Central memory CD4-positive, alpha-beta T cell (primary cell): ENCODE results near the gene NEDD8.
"Not testable (repeated sequence)": the region's sequence is repeated elsewhere in the genome, so short reads cannot be mapped to it uniquely, and the experiment has no call there.

Source experiments
- DNase-seq: peaks from one replicate; pipeline ENCODE4 v3.0.0; 2022

NEDD8 gene

GRCh38 chr14:24246765-24247212, 14.6 kb upstream of the NEDD8 start:
- peak; percentile 37 for DNase-seq

GRCh38 chr14:24245350-24245749, 13.2 kb upstream of the NEDD8 start:
- DNase-seq, result not testable (repeated sequence)

GRCh38 chr14:24243336-24243836, 11.2 kb upstream of the NEDD8 start:
- DNase-seq, result no peak

GRCh38 chr14:24241829-24242443, 9.8 kb upstream of the NEDD8 start:
- peak; percentile 95 for DNase-seq

- DNase-seq, result no peak
Measured at GRCh38 chr14:24240110-24240918, 8.1 kb upstream of the NEDD8 start.

- DNase-seq, result no peak
Measured at GRCh38 chr14:24238527-24239037, 6.4 kb upstream of the NEDD8 start.

- no peak for DNase-seq
Measured at GRCh38 chr14:24238123-24238522, 6.0 kb upstream of the NEDD8 start.

GRCh38 chr14:24237463-24237955, 5.3 kb upstream of the NEDD8 start:
- no peak for DNase-seq

GRCh38 chr14:24236689-24237462, 4.7 kb upstream of the NEDD8 start:
- DNase-seq, result no peak

- DNase-seq, result no peak
Measured at GRCh38 chr14:24235804-24236688, 3.9 kb upstream of the NEDD8 start.

- DNase-seq, result no peak
Measured at GRCh38 chr14:24234095-24235005, 2.2 kb upstream of the NEDD8 start.

GRCh38 chr14:24233538-24233866, 1.3 kb upstream of the NEDD8 start:
- no peak for DNase-seq

- no peak for DNase-seq
Measured at GRCh38 chr14:24232645-24233537, 724 bp upstream of the NEDD8 start, which contains the start of gene GMPR2. GMPR2 (plus strand) TSS chr14:24232929; CDS start chr14:24233254, 325 bp downstream.

- peak; percentile 30 for DNase-seq
Measured at GRCh38 chr14:24231263-24232120, 675 bp downstream of the NEDD8 start.

GRCh38 chr14:24228902-24229301, 3.3 kb downstream of the NEDD8 start:
- no peak for DNase-seq

GRCh38 chr14:24226473-24226872, 5.7 kb downstream of the NEDD8 start:
- no peak for DNase-seq

GRCh38 chr14:24224618-24225071, 7.5 kb downstream of the NEDD8 start:
- no peak for DNase-seq

GRCh38 chr14:24222987-24223386, 9.2 kb downstream of the NEDD8 start:
- DNase-seq, result not testable (repeated sequence)

GRCh38 chr14:24219521-24219920, 12.6 kb downstream of the NEDD8 start:
- DNase-seq, result no peak
